Activated naive CD4-positive, alpha-beta T cell treated with anti-CD3 and anti-CD28 coated beads, Interleukin-2, amount 50 U/mL, for 72 hours (primary cell): ENCODE measurements around the gene RNH1. TPM values are rescaled to one million over a fixed set of nuclear protein-coding genes. Genes with fewer than 3 reads are reported as not detected.

ENCODE experiments used
- ATAC-seq, 2 donors: fragments of 150-1000 bp; cut with Tn5 transposase; 2 replicates each; pipeline ENCODE4 v1.10.0; 2021; ENCODE audit warnings: mild to moderate bottlenecking in 2 of 2, moderate library complexity in 2 of 2
- DNase-seq, 2 donors: peaks; one replicate each; pipeline ENCODE4 v3.0.0; 2021 to 2022; ENCODE audit warnings: low spot score in 2 of 2
- H3K27ac Mint-ChIP-seq, 2 donors: one replicate each; pipeline ENCODE4 v1.8.0; 2022; ENCODE audit warnings: mild to moderate bottlenecking in 2 of 2, mixed read lengths in 2 of 2
- H3K36me3 Mint-ChIP-seq, 2 donors: one replicate each; pipeline ENCODE4 v1.8.0; 2022; ENCODE audit warnings: mixed read lengths in 2 of 2
- H3K9me3 Mint-ChIP-seq, 2 donors: one replicate each; pipeline ENCODE4 v1.8.0; 2022; ENCODE audit warnings: mixed read lengths in 2 of 2
- total RNA-seq, 2 donors: library from RNA; stranded (reverse); gene quantifications; one replicate each; pipeline ENCODE4 v1.2.3, GENCODE V29; 2022

The RNH1 gene
- total RNA-seq, 2 donors from 2014 or later = 90.9 to 98.0 TPM

DNA sequence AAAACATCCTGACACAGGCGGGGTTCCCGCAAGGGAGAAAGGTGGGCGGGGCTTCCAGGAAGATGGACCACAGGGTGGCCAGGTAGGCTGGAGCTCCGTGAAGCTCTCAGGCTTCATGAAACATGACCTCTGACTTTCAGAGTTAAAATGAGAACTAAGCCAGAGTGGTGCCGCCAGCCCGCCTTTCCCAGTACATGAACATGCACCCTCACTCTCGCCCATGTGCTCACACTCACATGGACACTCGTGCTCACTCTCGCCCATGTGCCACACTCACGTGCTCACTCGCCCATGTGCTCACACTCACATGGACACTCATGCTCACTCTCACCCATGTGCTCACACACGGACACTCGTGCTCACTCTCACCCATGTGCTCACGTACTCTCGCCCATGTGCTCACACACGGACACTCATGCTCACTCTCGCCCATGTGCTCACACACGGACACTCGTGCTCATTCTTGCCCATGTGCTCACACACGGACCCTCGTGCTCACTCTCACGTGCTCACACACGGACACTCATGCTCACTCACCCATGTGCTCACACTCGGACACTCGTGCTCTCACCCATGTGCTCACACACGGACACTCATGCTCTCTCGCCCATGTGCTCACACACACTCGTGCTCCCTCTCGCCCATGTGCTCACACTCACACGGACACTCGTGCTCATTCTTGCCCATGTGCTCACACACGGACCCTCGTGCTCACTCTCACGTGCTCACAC lies 10.0 kb downstream of the RNH1 start:
- H3K27ac Mint-ChIP-seq = peak overlapping the region; percentile 1 to 22
- H3K36me3 Mint-ChIP-seq = peaks cover 15 to 17% of the 10 kb centered on the region in 2 donors
- no peak for ATAC-seq
- no peak for DNase-seq
- no peaks in the 10 kb centered on the region for H3K9me3 Mint-ChIP-seq

DNA sequence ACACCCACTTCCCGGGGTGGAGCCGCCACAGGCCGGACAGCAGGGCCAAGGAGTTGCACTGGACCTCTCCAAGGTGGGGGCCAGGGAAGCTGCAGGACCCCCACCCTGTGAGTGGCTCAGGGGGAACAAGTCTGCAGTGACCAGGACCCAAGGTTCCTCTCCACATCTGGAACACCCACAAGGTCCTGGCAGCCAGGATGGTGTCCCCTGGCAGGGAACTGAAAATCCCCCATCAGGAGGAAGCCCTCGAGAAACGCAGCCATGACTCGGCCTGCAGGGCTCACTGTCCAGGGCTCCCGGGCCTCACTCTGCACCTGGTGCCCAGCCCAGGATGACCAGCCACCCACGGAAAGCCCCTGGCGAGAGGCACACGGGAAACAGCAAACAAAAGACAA lies 11.5 kb downstream of the RNH1 start:
- Mint-ChIP-seq H3K36me3 (peaks cover 15 to 17% of the 10 kb centered on the region in 2 donors), H3K9me3 (no peaks in the 10 kb centered on the region), H3K27ac (peak overlapping the region; percentile 64 to 73)

GRCh38 chr11:494761-495536 lies 12.1 kb downstream of the RNH1 start:
- Mint-ChIP-seq H3K9me3 (no peaks in the 10 kb centered on the region), H3K36me3 (peaks cover 15 to 17% of the 10 kb centered on the region in 2 donors), H3K27ac (peak overlapping the region; percentile 64 to 87)
- no peak for ATAC-seq
- DNase-seq = no peak

More for the DNA sequence above, 11.5 kb downstream of the RNH1 start:
- no peak for ATAC-seq
- no peak for DNase-seq

GRCh38 chr11:492427-493226 lies 14.4 kb downstream of the RNH1 start:
- no peak for DNase-seq
- peak overlapping the region; percentile 80 to 82 for H3K27ac Mint-ChIP-seq

DNA sequence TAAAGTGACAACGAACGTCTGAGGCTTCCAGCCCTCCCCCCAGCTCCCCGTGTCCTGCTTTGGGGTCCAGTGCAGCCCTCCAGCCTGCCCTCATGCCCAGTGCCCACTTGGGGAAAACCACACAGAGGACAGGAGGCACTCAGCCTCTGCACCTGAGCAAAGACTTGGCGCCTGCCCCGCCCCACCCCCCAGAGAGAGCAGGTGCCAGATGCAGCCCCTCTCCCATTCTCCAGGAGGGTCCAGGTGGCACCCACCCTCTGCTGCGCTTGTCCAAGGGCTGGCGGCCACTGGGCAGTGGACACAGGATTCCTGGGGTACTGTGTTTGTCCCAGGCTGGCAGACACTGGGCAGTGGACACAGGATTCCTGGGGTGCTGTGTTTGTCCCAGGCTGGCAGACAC lies 15.7 kb downstream of the RNH1 start:
- Mint-ChIP-seq H3K36me3 (no peaks in the 10 kb centered on the region), H3K27ac (no peak overlapping the region), H3K9me3 (no peaks in the 10 kb centered on the region)
- ATAC-seq (no peak), DNase-seq (no peak)

More at GRCh38 chr11:492427-493226, 14.4 kb downstream of the RNH1 start:
- ATAC-seq = no peak
- H3K36me3 Mint-ChIP-seq = peaks cover 6 to 8% of the 10 kb centered on the region in 2 donors
- H3K9me3 Mint-ChIP-seq = no peaks in the 10 kb centered on the region

DNA sequence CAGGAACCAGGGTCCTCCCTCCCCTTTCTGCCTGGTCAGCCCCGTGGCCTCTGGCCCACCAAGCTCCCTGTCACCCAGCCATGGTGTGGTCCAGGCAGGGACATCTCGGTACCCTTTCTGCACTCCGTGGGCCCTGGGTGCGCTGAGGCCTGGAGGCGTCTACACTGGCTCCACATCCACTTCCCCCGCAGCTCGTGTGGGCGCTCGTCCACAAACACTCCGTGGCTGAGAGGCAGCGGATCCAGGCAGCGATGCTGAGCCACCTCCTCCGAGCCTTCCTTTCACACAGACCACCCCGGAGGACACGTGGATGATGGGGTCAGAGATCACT lies 16.1 kb downstream of the RNH1 start:
- peak in 1 of 2 donors; percentile 18 for ATAC-seq
- H3K9me3 Mint-ChIP-seq = no peaks in the 10 kb centered on the region
- H3K27ac Mint-ChIP-seq = no peak overlapping the region
- DNase-seq = no peak
- no peaks in the 10 kb centered on the region for H3K36me3 Mint-ChIP-seq

DNA sequence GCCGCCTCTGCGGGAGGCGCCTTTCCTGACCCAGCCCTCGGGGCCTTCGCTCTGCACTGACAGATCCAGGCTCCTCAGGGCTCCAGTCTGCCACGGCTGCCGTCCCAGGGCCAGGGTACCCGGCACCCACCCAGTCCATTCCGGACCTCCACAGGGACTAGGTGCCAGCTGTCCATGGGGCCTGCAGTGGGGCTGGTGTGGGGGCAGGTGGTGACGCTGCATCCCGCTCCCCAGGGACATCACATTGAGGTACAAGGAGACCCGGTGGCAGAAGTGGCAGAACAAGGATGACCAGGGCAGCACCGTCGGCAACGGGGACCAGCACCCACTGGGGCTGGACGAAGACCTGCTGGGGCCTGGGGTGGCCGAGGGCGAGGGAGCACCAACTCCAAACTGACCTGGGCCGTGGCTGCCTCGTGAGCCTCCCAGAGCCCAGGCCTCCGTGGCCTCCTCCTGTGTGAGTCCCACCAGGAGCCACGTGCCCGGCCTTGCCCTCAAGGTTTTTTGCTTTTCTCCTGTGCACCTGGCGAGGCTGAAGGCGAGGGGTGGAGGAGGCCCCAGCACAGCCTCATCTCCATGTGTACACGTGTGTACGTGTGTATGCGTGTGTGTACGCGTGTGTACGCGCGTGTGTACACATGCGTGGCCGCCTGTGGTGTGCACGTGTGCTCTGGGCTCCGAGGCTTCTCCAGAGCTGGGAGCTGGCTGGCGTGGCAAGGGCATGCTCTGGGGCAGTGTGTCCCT lies 16.7 kb downstream of the RNH1 start:
- H3K36me3 Mint-ChIP-seq = no peaks in the 10 kb centered on the region
- DNase-seq = no peak
- ATAC-seq = no peak

GRCh38 chr11:489610-490185 lies 17.3 kb downstream of the RNH1 start:
- H3K9me3 Mint-ChIP-seq = no peaks in the 10 kb centered on the region
- H3K36me3 Mint-ChIP-seq = no peaks in the 10 kb centered on the region
- DNase-seq (no peak), ATAC-seq (no peak)
- peak overlapping the region in 1 of 2 donors; percentile 44 for H3K27ac Mint-ChIP-seq

More for the DNA sequence above, 16.7 kb downstream of the RNH1 start:
- Mint-ChIP-seq H3K27ac (no peak overlapping the region), H3K9me3 (no peaks in the 10 kb centered on the region)

DNA sequence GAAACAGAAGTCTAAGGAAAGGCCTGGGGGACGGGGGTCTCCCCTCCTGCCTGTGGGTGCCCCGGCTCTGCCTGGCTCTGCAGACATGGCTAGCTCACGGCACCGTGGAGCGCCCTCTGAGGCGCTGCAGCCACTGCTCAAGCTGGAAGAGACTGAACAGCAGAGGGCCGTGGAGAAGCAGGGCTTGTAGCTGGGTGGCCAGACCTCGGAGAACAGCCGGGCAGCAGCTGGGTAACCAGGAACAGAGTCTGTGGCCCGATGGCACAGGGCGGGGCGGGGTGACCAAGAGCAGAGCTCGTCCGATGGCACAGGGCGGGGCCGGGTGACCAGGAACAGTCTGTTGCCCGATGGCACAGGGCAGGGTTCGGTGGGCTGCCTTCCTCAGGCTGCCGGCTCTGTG lies 18.1 kb downstream of the RNH1 start:
- DNase-seq (no peak), ATAC-seq (no peak)
- no peaks in the 10 kb centered on the region for H3K36me3 Mint-ChIP-seq
- H3K27ac Mint-ChIP-seq = peak overlapping the region in 1 of 2 donors; percentile 59
- H3K9me3 Mint-ChIP-seq = no peaks in the 10 kb centered on the region

DNA sequence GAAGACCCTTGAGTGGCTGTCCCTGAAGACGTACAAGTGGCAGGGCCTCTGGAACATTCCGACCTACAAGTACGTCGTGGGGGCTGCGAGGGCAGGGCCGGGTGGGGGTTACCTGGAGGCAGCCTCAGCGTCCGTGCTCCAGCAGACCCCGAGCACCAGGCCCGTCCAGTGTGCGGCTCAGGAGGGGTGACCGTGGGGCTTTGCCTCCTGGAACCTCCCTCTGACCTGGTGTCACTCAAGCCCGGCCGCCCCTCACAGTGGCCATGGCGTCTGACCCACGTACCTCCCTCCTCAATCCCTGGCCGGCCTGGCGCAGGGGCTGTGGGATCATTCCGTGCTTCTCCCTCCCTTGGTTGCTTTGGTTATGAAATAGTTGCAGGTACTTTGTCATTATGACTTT lies 18.5 kb downstream of the RNH1 start:
- H3K36me3 Mint-ChIP-seq = no peaks in the 10 kb centered on the region

DNA sequence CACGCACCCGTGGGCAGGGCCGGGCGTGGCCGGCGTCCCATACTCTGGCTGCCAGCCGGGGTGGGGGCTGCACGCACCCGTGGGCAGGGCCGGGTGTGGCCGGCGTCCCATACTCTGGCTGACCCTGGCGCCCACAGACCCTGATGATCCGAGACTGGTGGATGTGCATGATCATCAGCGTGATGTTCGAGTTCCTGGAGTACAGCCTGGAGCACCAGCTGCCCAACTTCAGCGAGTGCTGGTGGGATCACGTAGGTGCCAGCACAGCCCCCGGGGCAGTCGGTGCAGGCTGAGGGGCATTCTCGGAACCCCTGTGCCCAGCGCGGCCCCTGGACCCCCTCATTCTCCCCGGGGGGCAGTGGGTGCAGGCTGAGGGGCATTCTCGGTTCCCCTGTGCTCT lies 19.0 kb downstream of the RNH1 start:
- DNase-seq = no peak
- H3K9me3 Mint-ChIP-seq = no peaks in the 10 kb centered on the region
- ATAC-seq = no peak
- H3K36me3 Mint-ChIP-seq = no peaks in the 10 kb centered on the region
- no peak overlapping the region for H3K27ac Mint-ChIP-seq

More for the DNA sequence above, 18.5 kb downstream of the RNH1 start:
- no peak for DNase-seq
- H3K27ac Mint-ChIP-seq = peak overlapping the region in 1 of 2 donors; percentile 59
- H3K9me3 Mint-ChIP-seq = no peaks in the 10 kb centered on the region
- no peak for ATAC-seq

- ATAC-seq = no peak
- no peaks in the 10 kb centered on the region for H3K36me3 Mint-ChIP-seq
- no peaks in the 10 kb centered on the region for H3K9me3 Mint-ChIP-seq
- no peak for DNase-seq
- no peak overlapping the region for H3K27ac Mint-ChIP-seq
These were observed 19.4 kb downstream of the RNH1 start for GRCh38 chr11:487571-488021.

GRCh38 chr11:486189-486588 lies 20.9 kb downstream of the RNH1 start:
- H3K9me3 Mint-ChIP-seq = no peaks in the 10 kb centered on the region
- DNase-seq (no peak), ATAC-seq (no peak)
- no peaks in the 10 kb centered on the region for H3K36me3 Mint-ChIP-seq
- no peak overlapping the region for H3K27ac Mint-ChIP-seq

DNA sequence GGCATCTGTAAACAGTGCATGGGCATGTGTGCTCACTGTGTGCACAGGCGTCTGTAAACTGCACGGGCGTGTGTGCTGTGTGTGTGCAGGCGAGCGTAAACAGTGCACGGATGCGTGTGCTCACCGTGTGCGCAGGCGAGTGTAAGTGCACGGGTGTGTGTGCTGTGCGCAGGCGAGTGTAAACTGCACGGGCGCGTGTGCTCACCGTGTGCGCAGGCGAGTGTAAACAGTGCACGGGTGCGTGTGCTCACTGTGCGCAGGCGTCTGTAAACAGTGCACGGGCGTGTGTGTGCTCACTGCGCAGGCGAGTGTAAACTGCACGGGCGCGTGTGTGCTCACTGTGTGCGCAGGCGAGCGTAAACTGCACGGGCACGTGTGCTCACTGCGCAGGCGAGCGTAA lies 22.4 kb downstream of the RNH1 start:
- H3K27ac Mint-ChIP-seq = no peak overlapping the region
- no peak for DNase-seq
- no peak for ATAC-seq
- no peaks in the 10 kb centered on the region for H3K36me3 Mint-ChIP-seq
- H3K9me3 Mint-ChIP-seq = no peaks in the 10 kb centered on the region

GRCh38 chr11:479311-479710 lies 27.7 kb downstream of the RNH1 start:
- no peak overlapping the region for H3K27ac Mint-ChIP-seq
- no peak for ATAC-seq
- no peaks in the 10 kb centered on the region for H3K9me3 Mint-ChIP-seq
- DNase-seq = no peak
- no peaks in the 10 kb centered on the region for H3K36me3 Mint-ChIP-seq

DNA sequence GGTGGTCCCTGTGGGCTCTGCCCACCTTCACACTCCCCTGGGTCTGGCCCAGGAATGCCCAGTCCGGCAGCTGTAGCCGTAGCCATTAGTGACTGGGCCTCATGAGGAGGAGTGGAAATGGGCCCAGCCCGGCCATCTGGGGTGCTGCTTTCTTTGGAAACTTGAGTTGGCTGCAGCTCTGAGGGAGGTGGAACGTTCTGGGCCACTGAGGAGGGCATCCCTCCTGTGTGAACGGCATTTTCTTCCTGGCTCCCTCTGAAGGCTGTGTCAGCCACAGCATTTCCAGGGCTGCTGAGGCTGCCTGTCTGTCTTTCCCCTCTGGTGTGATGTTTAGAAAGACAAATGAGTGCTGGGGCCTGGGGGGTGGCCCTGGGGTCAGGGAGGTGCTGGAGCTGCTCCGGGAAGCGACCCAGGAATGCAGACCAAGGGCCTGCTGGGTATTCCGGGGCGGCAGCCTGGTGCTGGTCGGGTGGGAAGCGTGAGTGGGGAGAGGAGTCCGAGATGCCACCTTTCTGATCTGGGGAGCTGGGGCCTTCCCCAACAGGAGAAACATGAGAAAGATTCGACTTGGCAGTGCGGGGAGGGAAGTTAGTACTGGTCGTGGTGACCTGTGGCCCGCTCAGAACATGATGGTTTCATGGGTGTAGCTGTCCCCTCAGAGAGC lies 29.9 kb downstream of the RNH1 start:
- no peaks in the 10 kb centered on the region for H3K9me3 Mint-ChIP-seq
- DNase-seq (no peak), ATAC-seq (no peak)
- no peaks in the 10 kb centered on the region for H3K36me3 Mint-ChIP-seq
- H3K27ac Mint-ChIP-seq = peak overlapping the region in 1 of 2 donors; percentile 31
